Activated CD4-positive, CD25-positive, alpha-beta regulatory T cell treated with anti-CD3 and anti-CD28 coated beads, Interleukin-2, amount 50 U/mL, for 16 hours (primary cell): ENCODE data around the gene TREML4.

ENCODE experiments used
- DNase-seq: peaks from one replicate; pipeline ENCODE4 v3.0.0-alpha.2; 2020; ENCODE audit warnings: low read depth, low spot score

The TREML4 gene

DNA sequence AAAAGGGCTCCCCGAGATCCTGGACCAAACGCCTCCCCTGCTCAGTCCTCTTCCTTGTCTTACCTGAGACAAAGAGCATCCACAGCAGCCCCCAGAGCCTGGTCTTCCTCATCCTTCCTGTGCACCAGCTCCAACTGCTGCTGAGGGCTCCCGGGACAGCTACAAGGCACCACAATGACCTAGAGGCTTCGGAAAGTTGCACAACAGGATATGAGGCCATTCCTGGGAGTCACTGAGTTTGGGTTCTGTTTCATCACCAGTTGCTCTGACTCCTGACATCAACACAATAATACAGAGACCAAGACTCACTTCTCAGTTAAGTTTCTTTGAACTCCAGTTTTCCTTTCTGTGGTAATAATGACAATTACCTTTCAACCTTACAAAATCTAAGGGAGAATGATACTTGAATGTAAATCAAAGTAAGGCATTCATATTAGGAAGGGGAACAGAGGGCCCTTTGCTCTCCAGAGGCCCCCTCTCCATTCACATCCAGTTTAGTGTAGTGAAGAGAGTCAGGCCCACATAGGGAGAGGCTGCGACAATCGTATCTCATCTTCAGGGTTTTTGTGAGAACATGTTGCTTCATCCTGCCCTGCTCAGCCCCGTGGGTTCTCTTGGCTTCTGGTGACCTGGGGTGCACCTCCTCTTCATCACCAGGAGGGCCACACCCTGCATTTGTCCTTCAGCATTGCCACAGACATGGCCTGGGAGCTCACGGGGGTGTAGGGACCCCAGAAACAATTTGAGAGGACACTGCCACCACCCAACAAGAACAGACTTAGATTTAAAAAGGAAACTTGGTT, 58.6 kb downstream of the TREML4 start, which contains the start of gene TREM1:
TSS of gene TREM1 (minus strand) at position 139 of the 803 bp plus-strand sequence. CDS start at position 112, 27 bp downstream.
- no peak for DNase-seq

DNA sequence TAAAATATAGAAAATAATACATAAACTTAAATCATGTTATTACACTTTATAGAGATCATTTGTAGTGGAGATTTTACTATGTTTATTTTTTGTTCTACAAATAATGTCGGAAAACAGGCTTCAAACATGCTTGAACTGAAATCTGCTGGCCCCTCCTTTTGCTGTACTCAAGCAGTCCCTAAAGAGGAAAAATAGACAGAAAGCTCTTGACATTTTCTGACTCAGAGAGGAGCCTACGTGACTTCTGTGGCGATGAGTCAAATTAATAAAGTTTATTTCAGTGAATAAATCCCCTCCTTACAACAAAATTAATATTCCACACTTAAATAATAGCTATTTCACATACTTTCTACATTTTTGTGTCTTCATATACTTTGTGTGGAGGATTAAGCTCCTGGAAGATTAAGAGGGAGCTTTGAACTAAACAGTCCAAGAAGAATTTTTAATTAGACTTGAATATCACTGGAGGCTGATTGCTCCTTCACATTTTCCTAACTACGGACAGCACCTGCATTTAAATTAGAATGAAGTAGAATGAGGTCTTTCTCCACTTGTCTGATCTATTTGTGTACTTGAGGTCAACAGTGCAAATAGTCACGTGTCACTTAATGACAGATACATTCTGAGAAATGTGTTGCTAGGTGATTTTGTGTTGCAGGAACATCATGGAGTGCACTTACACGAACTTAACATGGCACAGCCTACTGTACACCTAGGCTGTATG, 60.0 kb downstream of the TREML4 start:
- DNase-seq: no peak
